Measurements from ENCODE around the gene BST1. TPM values are rescaled to one million over a fixed set of nuclear protein-coding genes. Genes with fewer than 3 reads are reported as not detected.

Gene BST1
- total RNA-seq, 1 experiment from 2014 or later: 1.4 TPM

DNA sequence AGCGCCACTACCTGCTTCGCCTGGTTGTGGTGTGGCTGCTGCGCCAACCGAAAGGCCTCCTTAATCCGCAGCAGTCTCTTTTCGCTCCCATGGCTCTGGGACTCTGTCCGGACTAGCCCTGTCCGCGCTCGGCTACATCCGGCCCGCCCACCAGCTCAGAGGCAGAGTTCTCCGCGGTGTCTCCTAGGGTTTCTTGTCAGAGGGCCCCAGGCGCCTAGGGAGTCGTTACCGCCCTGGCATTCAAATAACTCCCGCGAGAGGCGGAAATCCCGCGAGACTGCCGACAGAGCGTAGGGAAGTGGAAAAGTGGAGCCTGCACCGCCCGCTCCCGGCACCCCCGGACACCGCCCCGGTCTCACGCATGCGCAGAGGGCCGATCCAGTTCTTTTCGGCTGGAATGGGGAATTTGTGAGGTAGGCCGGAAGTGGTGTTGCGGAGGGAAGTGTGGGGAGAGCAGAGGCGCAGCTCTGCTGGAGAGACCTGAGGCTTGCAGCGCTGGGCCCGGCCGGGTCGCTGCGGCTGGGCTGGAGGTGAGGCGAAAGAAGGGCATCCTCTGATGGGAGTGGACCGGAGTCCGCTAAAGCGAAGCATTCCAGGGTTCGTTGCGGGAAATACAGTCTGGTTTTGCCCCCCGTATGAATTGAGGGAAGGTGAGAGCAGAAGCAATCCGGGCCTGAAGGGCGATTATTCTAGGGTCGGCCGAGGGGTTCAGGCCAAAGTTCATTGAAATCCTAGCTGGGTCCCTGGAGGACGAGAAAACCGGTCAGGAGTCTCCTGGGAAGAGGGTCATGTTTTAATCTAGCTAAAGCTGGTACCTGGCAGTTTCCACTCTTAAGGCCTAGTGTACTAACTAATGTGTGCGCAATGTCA is 21.3 kb upstream of the BST1 start, which contains the start of gene FAM200B (continued):
- TF ChIP-seq, protein P1, sequence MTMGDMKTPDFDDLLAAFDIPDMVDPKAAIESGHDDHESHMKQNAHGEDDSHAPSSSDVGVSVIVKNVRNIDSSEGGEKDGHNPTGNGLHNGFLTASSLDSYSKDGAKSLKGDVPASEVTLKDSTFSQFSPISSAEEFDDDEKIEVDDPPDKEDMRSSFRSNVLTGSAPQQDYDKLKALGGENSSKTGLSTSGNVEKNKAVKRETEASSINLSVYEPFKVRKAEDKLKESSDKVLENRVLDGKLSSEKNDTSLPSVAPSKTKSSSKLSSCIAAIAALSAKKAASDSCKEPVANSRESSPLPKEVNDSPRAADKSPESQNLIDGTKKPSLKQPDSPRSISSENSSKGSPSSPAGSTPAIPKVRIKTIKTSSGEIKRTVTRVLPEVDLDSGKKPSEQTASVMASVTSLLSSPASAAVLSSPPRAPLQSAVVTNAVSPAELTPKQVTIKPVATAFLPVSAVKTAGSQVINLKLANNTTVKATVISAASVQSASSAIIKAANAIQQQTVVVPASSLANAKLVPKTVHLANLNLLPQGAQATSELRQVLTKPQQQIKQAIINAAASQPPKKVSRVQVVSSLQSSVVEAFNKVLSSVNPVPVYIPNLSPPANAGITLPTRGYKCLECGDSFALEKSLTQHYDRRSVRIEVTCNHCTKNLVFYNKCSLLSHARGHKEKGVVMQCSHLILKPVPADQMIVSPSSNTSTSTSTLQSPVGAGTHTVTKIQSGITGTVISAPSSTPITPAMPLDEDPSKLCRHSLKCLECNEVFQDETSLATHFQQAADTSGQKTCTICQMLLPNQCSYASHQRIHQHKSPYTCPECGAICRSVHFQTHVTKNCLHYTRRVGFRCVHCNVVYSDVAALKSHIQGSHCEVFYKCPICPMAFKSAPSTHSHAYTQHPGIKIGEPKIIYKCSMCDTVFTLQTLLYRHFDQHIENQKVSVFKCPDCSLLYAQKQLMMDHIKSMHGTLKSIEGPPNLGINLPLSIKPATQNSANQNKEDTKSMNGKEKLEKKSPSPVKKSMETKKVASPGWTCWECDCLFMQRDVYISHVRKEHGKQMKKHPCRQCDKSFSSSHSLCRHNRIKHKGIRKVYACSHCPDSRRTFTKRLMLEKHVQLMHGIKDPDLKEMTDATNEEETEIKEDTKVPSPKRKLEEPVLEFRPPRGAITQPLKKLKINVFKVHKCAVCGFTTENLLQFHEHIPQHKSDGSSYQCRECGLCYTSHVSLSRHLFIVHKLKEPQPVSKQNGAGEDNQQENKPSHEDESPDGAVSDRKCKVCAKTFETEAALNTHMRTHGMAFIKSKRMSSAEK (CRISPR knock-in tag; IDR thresholded peaks at IDR 0.05; ENCODE audit: borderline replicate concordance): no peak
- TF ChIP-seq FOXP1 (CRISPR knock-in tag; IDR thresholded peaks at IDR 0.05; ENCODE audit: borderline replicate concordance) (peak; percentile 63; the same call in 1 of the 2 replicates), GRHL2 (CRISPR knock-in tag; IDR thresholded peaks at IDR 0.05; ENCODE audit: insufficient replicate concordance, severe bottlenecking) (no peak), NFYB (CRISPR knock-in tag; conservative IDR thresholded peaks at IDR 0.05; ENCODE audit: low read depth) (no peak), ETV6 (CRISPR knock-in tag; IDR thresholded peaks at IDR 0.05) (peak; percentile 77), NR3C1 (CRISPR knock-in tag; conservative IDR thresholded peaks at IDR 0.05; ENCODE audit: low read depth) (no peak)
- TF ChIP-seq, protein P2, sequence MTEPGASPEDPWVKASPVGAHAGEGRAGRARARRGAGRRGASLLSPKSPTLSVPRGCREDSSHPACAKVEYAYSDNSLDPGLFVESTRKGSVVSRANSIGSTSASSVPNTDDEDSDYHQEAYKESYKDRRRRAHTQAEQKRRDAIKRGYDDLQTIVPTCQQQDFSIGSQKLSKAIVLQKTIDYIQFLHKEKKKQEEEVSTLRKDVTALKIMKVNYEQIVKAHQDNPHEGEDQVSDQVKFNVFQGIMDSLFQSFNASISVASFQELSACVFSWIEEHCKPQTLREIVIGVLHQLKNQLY (CRISPR knock-in tag; IDR thresholded peaks at IDR 0.05): no peak
- TF ChIP-seq, protein P3, sequence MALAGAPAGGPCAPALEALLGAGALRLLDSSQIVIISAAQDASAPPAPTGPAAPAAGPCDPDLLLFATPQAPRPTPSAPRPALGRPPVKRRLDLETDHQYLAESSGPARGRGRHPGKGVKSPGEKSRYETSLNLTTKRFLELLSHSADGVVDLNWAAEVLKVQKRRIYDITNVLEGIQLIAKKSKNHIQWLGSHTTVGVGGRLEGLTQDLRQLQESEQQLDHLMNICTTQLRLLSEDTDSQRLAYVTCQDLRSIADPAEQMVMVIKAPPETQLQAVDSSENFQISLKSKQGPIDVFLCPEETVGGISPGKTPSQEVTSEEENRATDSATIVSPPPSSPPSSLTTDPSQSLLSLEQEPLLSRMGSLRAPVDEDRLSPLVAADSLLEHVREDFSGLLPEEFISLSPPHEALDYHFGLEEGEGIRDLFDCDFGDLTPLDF (CRISPR knock-in tag; IDR thresholded peaks at IDR 0.05): no peak
- TF ChIP-seq, protein P4, sequence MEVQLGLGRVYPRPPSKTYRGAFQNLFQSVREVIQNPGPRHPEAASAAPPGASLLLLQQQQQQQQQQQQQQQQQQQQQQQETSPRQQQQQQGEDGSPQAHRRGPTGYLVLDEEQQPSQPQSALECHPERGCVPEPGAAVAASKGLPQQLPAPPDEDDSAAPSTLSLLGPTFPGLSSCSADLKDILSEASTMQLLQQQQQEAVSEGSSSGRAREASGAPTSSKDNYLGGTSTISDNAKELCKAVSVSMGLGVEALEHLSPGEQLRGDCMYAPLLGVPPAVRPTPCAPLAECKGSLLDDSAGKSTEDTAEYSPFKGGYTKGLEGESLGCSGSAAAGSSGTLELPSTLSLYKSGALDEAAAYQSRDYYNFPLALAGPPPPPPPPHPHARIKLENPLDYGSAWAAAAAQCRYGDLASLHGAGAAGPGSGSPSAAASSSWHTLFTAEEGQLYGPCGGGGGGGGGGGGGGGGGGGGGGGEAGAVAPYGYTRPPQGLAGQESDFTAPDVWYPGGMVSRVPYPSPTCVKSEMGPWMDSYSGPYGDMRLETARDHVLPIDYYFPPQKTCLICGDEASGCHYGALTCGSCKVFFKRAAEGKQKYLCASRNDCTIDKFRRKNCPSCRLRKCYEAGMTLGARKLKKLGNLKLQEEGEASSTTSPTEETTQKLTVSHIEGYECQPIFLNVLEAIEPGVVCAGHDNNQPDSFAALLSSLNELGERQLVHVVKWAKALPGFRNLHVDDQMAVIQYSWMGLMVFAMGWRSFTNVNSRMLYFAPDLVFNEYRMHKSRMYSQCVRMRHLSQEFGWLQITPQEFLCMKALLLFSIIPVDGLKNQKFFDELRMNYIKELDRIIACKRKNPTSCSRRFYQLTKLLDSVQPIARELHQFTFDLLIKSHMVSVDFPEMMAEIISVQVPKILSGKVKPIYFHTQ (CRISPR knock-in tag; IDR thresholded peaks at IDR 0.05): no peak
- TF ChIP-seq, protein P5, sequence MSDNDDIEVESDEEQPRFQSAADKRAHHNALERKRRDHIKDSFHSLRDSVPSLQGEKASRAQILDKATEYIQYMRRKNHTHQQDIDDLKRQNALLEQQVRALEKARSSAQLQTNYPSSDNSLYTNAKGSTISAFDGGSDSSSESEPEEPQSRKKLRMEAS (CRISPR knock-in tag; IDR thresholded peaks at IDR 0.05): peak; percentile 73; the same call in 1 of the 2 replicates
- TF ChIP-seq, protein P6, sequence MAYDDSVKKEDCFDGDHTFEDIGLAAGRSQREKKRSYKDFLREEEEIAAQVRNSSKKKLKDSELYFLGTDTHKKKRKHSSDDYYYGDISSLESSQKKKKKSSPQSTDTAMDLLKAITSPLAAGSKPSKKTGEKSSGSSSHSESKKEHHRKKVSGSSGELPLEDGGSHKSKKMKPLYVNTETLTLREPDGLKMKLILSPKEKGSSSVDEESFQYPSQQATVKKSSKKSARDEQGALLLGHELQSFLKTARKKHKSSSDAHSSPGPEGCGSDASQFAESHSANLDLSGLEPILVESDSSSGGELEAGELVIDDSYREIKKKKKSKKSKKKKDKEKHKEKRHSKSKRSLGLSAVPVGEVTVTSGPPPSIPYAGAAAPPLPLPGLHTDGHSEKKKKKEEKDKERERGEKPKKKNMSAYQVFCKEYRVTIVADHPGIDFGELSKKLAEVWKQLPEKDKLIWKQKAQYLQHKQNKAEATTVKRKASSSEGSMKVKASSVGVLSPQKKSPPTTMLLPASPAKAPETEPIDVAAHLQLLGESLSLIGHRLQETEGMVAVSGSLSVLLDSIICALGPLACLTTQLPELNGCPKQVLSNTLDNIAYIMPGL (CRISPR knock-in tag; IDR thresholded peaks at IDR 0.05): peak; percentile 64; the same call in 1 of the 2 replicates
- TF ChIP-seq, protein P7, sequence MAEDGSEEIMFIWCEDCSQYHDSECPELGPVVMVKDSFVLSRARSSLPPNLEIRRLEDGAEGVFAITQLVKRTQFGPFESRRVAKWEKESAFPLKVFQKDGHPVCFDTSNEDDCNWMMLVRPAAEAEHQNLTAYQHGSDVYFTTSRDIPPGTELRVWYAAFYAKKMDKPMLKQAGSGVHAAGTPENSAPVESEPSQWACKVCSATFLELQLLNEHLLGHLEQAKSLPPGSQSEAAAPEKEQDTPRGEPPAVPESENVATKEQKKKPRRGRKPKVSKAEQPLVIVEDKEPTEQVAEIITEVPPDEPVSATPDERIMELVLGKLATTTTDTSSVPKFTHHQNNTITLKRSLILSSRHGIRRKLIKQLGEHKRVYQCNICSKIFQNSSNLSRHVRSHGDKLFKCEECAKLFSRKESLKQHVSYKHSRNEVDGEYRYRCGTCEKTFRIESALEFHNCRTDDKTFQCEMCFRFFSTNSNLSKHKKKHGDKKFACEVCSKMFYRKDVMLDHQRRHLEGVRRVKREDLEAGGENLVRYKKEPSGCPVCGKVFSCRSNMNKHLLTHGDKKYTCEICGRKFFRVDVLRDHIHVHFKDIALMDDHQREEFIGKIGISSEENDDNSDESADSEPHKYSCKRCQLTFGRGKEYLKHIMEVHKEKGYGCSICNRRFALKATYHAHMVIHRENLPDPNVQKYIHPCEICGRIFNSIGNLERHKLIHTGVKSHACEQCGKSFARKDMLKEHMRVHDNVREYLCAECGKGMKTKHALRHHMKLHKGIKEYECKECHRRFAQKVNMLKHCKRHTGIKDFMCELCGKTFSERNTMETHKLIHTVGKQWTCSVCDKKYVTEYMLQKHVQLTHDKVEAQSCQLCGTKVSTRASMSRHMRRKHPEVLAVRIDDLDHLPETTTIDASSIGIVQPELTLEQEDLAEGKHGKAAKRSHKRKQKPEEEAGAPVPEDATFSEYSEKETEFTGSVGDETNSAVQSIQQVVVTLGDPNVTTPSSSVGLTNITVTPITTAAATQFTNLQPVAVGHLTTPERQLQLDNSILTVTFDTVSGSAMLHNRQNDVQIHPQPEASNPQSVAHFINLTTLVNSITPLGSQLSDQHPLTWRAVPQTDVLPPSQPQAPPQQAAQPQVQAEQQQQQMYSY (CRISPR knock-in tag; IDR thresholded peaks at IDR 0.05): no peak; the same call in 1 of the 2 replicates
- TF ChIP-seq, protein P8, sequence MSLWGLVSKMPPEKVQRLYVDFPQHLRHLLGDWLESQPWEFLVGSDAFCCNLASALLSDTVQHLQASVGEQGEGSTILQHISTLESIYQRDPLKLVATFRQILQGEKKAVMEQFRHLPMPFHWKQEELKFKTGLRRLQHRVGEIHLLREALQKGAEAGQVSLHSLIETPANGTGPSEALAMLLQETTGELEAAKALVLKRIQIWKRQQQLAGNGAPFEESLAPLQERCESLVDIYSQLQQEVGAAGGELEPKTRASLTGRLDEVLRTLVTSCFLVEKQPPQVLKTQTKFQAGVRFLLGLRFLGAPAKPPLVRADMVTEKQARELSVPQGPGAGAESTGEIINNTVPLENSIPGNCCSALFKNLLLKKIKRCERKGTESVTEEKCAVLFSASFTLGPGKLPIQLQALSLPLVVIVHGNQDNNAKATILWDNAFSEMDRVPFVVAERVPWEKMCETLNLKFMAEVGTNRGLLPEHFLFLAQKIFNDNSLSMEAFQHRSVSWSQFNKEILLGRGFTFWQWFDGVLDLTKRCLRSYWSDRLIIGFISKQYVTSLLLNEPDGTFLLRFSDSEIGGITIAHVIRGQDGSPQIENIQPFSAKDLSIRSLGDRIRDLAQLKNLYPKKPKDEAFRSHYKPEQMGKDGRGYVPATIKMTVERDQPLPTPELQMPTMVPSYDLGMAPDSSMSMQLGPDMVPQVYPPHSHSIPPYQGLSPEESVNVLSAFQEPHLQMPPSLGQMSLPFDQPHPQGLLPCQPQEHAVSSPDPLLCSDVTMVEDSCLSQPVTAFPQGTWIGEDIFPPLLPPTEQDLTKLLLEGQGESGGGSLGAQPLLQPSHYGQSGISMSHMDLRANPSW (CRISPR knock-in tag; conservative IDR thresholded peaks at IDR 0.05; ENCODE audit: low read depth): no peak

Measured in WTC11 (cell line).